Mesodermal cell (in vitro differentiated cells): ENCODE measurements around the gene PRCC. TPM values are rescaled to one million over a fixed set of nuclear protein-coding genes. Genes with fewer than 3 reads are reported as not detected.

Experiments
- H3K27ac ChIP-seq: 2 replicates; pipeline ENCODE4 v1.7.0; 2013; ENCODE audit warnings: mild to moderate bottlenecking, low read depth, low read length, moderate library complexity; ENCODE audit not compliant: severe bottlenecking
- H3K36me3 ChIP-seq: 2 replicates; pipeline ENCODE4 v1.7.1; 2013; ENCODE audit warnings: mild to moderate bottlenecking, low read length, moderate library complexity; ENCODE audit not compliant: control insufficient read depth, insufficient read depth
- H3K4me1 ChIP-seq: one replicate; pipeline ENCODE4 v1.7.1; 2013; ENCODE audit warnings: mild to moderate bottlenecking, low read length; ENCODE audit not compliant: insufficient read depth, control insufficient read depth, poor library complexity, severe bottlenecking
- H3K4me3 ChIP-seq: 2 replicates; pipeline ENCODE4 v1.7.0; 2013; ENCODE audit warnings: low read length, control low read depth, mild to moderate bottlenecking; ENCODE audit not compliant: insufficient read depth, poor library complexity, severe bottlenecking; ENCODE audit errors: extremely low read depth
- H3K9me3 ChIP-seq: 2 replicates; pipeline ENCODE4 v1.7.1; 2013; ENCODE audit warnings: mild to moderate bottlenecking, low read length, moderate library complexity; ENCODE audit not compliant: control insufficient read depth
- WGBS, 2 experiments: methylation state at CpG; one replicate each; pipeline ENCODE4 v1.1.5; 2013; ENCODE audit warnings: missing lambda C conversion rate in 2 of 2; ENCODE audit not compliant: insufficient coverage in 2 of 2; 5-methylcytosine and 5-hydroxymethylcytosine counted together
- polyA plus RNA-seq, 2 experiments: library from polyadenylated mRNA; stranded (reverse); fragments of 50-300 nt; gene quantifications; one replicate each; pipeline ENCODE4 v1.2.3, GENCODE V29; 2013

Gene PRCC
- 88.8 TPM for polyA plus RNA-seq (2013, experiment 1 of 2)
- 79.1 TPM for polyA plus RNA-seq (2013, experiment 2 of 2)

- Histone ChIP-seq H3K4me3 (peak within 1 kb of the TSS; percentile 88), H3K27ac (peak within 1 kb of the TSS; percentile 67), H3K9me3 (no peaks in the 10 kb centered on the region), H3K4me1 (peaks cover 16% of the 10 kb centered on the region), H3K36me3 (peaks cover 26% of the 10 kb centered on the region)
- 0 to 1% methylated on average over 39 to 44 of the region's 50 CpGs for whole genome bisulfite sequencing, 2 experiments
Observed at GRCh38 chr1:156767101-156767878, at the start of gene PRCC. Gene PRCC (plus strand): TSS chr1:156767535. CDS start chr1:156767772, 237 bp downstream.

GRCh38 chr1:156721131-156721530, 46.2 kb upstream of the PRCC start:
- Histone ChIP-seq H3K27ac (peak overlapping the region; percentile 32), H3K4me3 (no peak overlapping the region), H3K9me3 (no peaks in the 10 kb centered on the region), H3K4me1 (peaks cover 9% of the 10 kb centered on the region), H3K36me3 (peaks cover 48% of the 10 kb centered on the region)
- 79 to 100% methylated on average over 1 to 2 of the region's 2 CpGs for WGBS, 2 experiments

- H3K36me3 ChIP-seq = peaks cover 52% of the 10 kb centered on the region
- H3K4me3 ChIP-seq = no peak overlapping the region
- H3K9me3 ChIP-seq = no peaks in the 10 kb centered on the region
- 91 to 100% methylated on average over 2 to 4 of the region's 4 CpGs for WGBS, 2 experiments
- no peak overlapping the region for H3K27ac ChIP-seq
- peaks cover 13% of the 10 kb centered on the region for H3K4me1 ChIP-seq
Observed at GRCh38 chr1:156721535-156721934, 45.8 kb upstream of the PRCC start.

GRCh38 chr1:156725683-156726280, 41.6 kb upstream of the PRCC start:
- H3K4me3 ChIP-seq = peak overlapping the region; percentile 9
- no peaks in the 10 kb centered on the region for H3K9me3 ChIP-seq
- peaks cover 48% of the 10 kb centered on the region for H3K36me3 ChIP-seq
- 20 to 22% methylated on average over 16 to 17 of the region's 18 CpGs for WGBS, 2 experiments
- peak overlapping the region; percentile 10 for H3K27ac ChIP-seq
- peaks cover 24% of the 10 kb centered on the region for H3K4me1 ChIP-seq

- H3K36me3 ChIP-seq = peaks cover 39% of the 10 kb centered on the region
- H3K4me1 ChIP-seq = peaks cover 24% of the 10 kb centered on the region
- no peaks in the 10 kb centered on the region for H3K9me3 ChIP-seq
- peak overlapping the region; percentile 86 for H3K4me3 ChIP-seq
- H3K27ac ChIP-seq = no peak overlapping the region
- 51 to 54% methylated on average over 11 to 12 of the region's 15 CpGs for WGBS, 2 experiments
Observed at GRCh38 chr1:156726549-156727226, 40.6 kb upstream of the PRCC start.

GRCh38 chr1:156727492-156727891, 39.8 kb upstream of the PRCC start:
- Histone ChIP-seq H3K36me3 (peaks cover 38% of the 10 kb centered on the region), H3K9me3 (no peaks in the 10 kb centered on the region), H3K4me3 (peak overlapping the region; percentile 86), H3K4me1 (peaks cover 24% of the 10 kb centered on the region), H3K27ac (peak overlapping the region; percentile 83)
- WGBS, 2 experiments = 63 to 65% methylated on average over 6 to 7 of the region's 7 CpGs

- Histone ChIP-seq H3K27ac (peak within 1 kb of the TSS; percentile 93), H3K4me3 (peak within 1 kb of the TSS; percentile 86), H3K36me3 (peaks cover 37% of the 10 kb centered on the region), H3K4me1 (peaks cover 24% of the 10 kb centered on the region), H3K9me3 (no peaks in the 10 kb centered on the region)
- 0% methylated on average over 25 to 28 of the region's 46 CpGs for WGBS, 2 experiments
Observed at GRCh38 chr1:156727926-156728598, 39.3 kb upstream of the PRCC start, which contains the start of gene METTL25B. Gene METTL25B (plus strand): TSS chr1:156728469. CDS start chr1:156729105, 636 bp downstream.

- peaks cover 24% of the 10 kb centered on the region for H3K4me1 ChIP-seq
- H3K36me3 ChIP-seq = peaks cover 36% of the 10 kb centered on the region
- 1 to 5% methylated on average over 37 to 40 of the region's 57 CpGs for WGBS, 2 experiments
- peak within 1 kb of the TSS; percentile 86 for H3K4me3 ChIP-seq
- H3K9me3 ChIP-seq = no peaks in the 10 kb centered on the region
- H3K27ac ChIP-seq = peak within 1 kb of the TSS; percentile 93
Observed at GRCh38 chr1:156728599-156729462, 38.5 kb upstream of the PRCC start, which contains the start of gene ISG20L2. Gene ISG20L2 (minus strand): TSS chr1:156728766. CDS start chr1:156727652, 1,114 bp downstream.

GRCh38 chr1:156733989-156734584, 33.2 kb upstream of the PRCC start:
- WGBS, 2 experiments = 95 to 97% methylated on average over 12 to 18 of the region's 20 CpGs
- Histone ChIP-seq H3K4me3 (no peak overlapping the region), H3K4me1 (no peaks in the 10 kb centered on the region), H3K27ac (no peak overlapping the region), H3K9me3 (no peaks in the 10 kb centered on the region), H3K36me3 (peaks cover 55% of the 10 kb centered on the region)
